ENCODE data around the gene KCNMA1.

GRCh38 chr10:77541247-77541646 lies 96.4 kb downstream of the KCNMA1 start:
- TF ChIP-seq NCOA2 (IDR thresholded peaks at IDR 0.05; ENCODE audit: partially characterized antibody in 2 of 2): no peak
- no peak for TF ChIP-seq ZNF408 (CRISPR knock-in tag; IDR thresholded peaks at IDR 0.05; ENCODE audit: low read depth)
- no peak for TF ChIP-seq ZNF780A (CRISPR knock-in tag; IDR thresholded peaks at IDR 0.05)
- TF ChIP-seq SRSF1 (IDR thresholded peaks at IDR 0.05; ENCODE audit: low read depth, low read length): no peak
- no peak for TF ChIP-seq PHB (CRISPR knock-in tag; IDR thresholded peaks at IDR 0.05)
- no peak for TF ChIP-seq SETDB1 (IDR thresholded peaks at IDR 0.05; ENCODE audit: low read length)
- TF ChIP-seq MAFK (IDR thresholded peaks at IDR 0.05; ENCODE audit: low read length): no peak
- TF ChIP-seq ZNF354B (CRISPR knock-in tag; IDR thresholded peaks at IDR 0.05): no peak
- TF ChIP-seq EP300 (IDR thresholded peaks at IDR 0.05; ENCODE audit: low read length): no peak
- TF ChIP-seq CBX3 (IDR thresholded peaks at IDR 0.05; ENCODE audit: borderline replicate concordance in 1 of 2, low read length in 2 of 2): no peak
- no peak for TF ChIP-seq ZNF384 (IDR thresholded peaks at IDR 0.05; ENCODE audit: low read depth, low read length)
- no peak for TF ChIP-seq RB1 (IDR thresholded peaks at IDR 0.05; ENCODE audit: low read depth)
